ENCODE measurements around the gene VENTX.

The VENTX gene

GRCh38 chr10:133274751-133275683 lies 37.4 kb downstream of the VENTX start:
- DNase-seq: peak; percentile 90

- peak; percentile 42 for DNase-seq
Observed at GRCh38 chr10:133275684-133276092, 38.0 kb downstream of the VENTX start.

GRCh38 chr10:133276100-133276434 lies 38.4 kb downstream of the VENTX start:
- DNase-seq: no peak

- DNase-seq: peak; percentile 58
Observed at GRCh38 chr10:133276435-133277201, 39.0 kb downstream of the VENTX start, which contains the start of gene ADAM8. ADAM8 (minus strand) TSS chr10:133276868; CDS start chr10:133276817, 51 bp downstream.

GRCh38 chr10:133277277-133277992 lies 39.8 kb downstream of the VENTX start:
- DNase-seq: no peak

GRCh38 chr10:133277993-133278576 lies 40.4 kb downstream of the VENTX start:
- no peak for DNase-seq

GRCh38 chr10:133278577-133279265 lies 41.1 kb downstream of the VENTX start:
- peak; percentile 83 for DNase-seq

- no peak for DNase-seq
Observed at GRCh38 chr10:133279326-133280226, 41.9 kb downstream of the VENTX start.

- no peak for DNase-seq
Observed at GRCh38 chr10:133280391-133281059, 42.9 kb downstream of the VENTX start.

- DNase-seq: no peak
Observed at GRCh38 chr10:133281084-133281483, 43.4 kb downstream of the VENTX start.

GRCh38 chr10:133281628-133282372 lies 44.1 kb downstream of the VENTX start:
- DNase-seq: no peak

GRCh38 chr10:133282846-133283390 lies 45.3 kb downstream of the VENTX start:
- DNase-seq: no peak

- no peak for DNase-seq
Observed at GRCh38 chr10:133283931-133284330, 46.3 kb downstream of the VENTX start.

GRCh38 chr10:133285217-133285616 lies 47.6 kb downstream of the VENTX start:
- no peak for DNase-seq

- DNase-seq: no peak
Observed at GRCh38 chr10:133286366-133286765, 48.7 kb downstream of the VENTX start.

GRCh38 chr10:133287832-133288500 lies 50.3 kb downstream of the VENTX start:
- DNase-seq: no peak

- no peak for DNase-seq
Observed at GRCh38 chr10:133289761-133290160, 52.1 kb downstream of the VENTX start.

All from CD4-positive, alpha-beta T cell treated with Interleukin-4 for 4 hours (primary cell).